HG03103 (cell line): ENCODE data around the gene ATP6V0A4.
"Not testable (repeated sequence)": the region's sequence is repeated elsewhere in the genome, so short reads cannot be mapped to it uniquely, and the experiment has no call there.

Experiments
- ATAC-seq: cut with Tn5 transposase; IDR thresholded peaks from one replicate; pipeline ENCODE4 v1.9.1; 2021; ENCODE audit warnings: low read depth; ENCODE audit not compliant: unreplicated experiment

Gene ATP6V0A4

GRCh38 chr7:138809346-138809745 is 11.3 kb upstream of the ATP6V0A4 start:
- no peak for ATAC-seq

- ATAC-seq: no peak
Observed at GRCh38 chr7:138804618-138805017, 6.6 kb upstream of the ATP6V0A4 start.

GRCh38 chr7:138802706-138803105 is 4.7 kb upstream of the ATP6V0A4 start:
- ATAC-seq: no peak

- ATAC-seq: no peak
Observed at GRCh38 chr7:138801256-138801655, 3.3 kb upstream of the ATP6V0A4 start.

GRCh38 chr7:138799336-138800000 is 1.5 kb upstream of the ATP6V0A4 start:
- ATAC-seq: no peak

GRCh38 chr7:138798836-138799235 is 840 bp upstream of the ATP6V0A4 start:
- no peak for ATAC-seq

GRCh38 chr7:138797046-138797445 is 950 bp downstream of the ATP6V0A4 start:
- not testable (repeated sequence) for ATAC-seq

- no peak for ATAC-seq
Observed at GRCh38 chr7:138796038-138796615, 1.9 kb downstream of the ATP6V0A4 start.

- no peak for ATAC-seq
Observed at GRCh38 chr7:138785587-138786437, 12.2 kb downstream of the ATP6V0A4 start.

GRCh38 chr7:138784692-138785091 is 13.3 kb downstream of the ATP6V0A4 start:
- no peak for ATAC-seq

- ATAC-seq: no peak
Observed at GRCh38 chr7:138781004-138781403, 17.0 kb downstream of the ATP6V0A4 start.

GRCh38 chr7:138776166-138776833 is 21.7 kb downstream of the ATP6V0A4 start:
- ATAC-seq: no peak

- no peak for ATAC-seq
Observed at GRCh38 chr7:138773817-138774216, 24.2 kb downstream of the ATP6V0A4 start.

GRCh38 chr7:138773176-138773575 is 24.8 kb downstream of the ATP6V0A4 start:
- no peak for ATAC-seq

GRCh38 chr7:138770904-138771303 is 27.1 kb downstream of the ATP6V0A4 start:
- no peak for ATAC-seq

- no peak for ATAC-seq
Observed at GRCh38 chr7:138768241-138768640, 29.8 kb downstream of the ATP6V0A4 start.

- no peak for ATAC-seq
Observed at GRCh38 chr7:138756591-138757242, 41.3 kb downstream of the ATP6V0A4 start.

- ATAC-seq: no peak
Observed at GRCh38 chr7:138755842-138756590, 42.0 kb downstream of the ATP6V0A4 start.

GRCh38 chr7:138755331-138755747 is 42.7 kb downstream of the ATP6V0A4 start:
- ATAC-seq: no peak

- no peak for ATAC-seq
Observed at GRCh38 chr7:138753610-138754009, 44.4 kb downstream of the ATP6V0A4 start.
